ENCODE measurements around the gene SH3GL3.

Gene SH3GL3

DNA sequence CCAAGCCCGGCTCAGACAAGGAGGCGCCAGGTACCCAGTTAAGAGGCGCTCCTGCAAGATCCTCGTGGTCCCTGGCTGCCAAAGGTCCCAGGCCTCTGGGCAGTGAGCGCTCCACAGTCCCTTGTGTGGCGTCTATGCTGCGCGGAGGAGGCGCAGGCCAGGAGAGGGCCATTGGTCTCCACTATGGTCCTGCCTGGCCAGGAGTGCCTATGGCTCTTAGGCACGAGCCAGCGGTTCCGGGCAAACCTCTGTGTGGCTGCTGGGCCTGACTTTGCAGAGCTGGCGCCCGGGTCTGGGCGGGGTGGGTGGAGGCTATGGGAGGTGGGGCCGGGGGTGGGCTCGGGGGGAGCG is 206.1 kb downstream of the SH3GL3 start:
- no peak; the same call in 2 of the 3 replicates for ATAC-seq
- TF ChIP-seq GLIS3 (CRISPR knock-in tag; IDR thresholded peaks at IDR 0.05) (no peak), ZNF565 (CRISPR knock-in tag; conservative IDR thresholded peaks at IDR 0.05; ENCODE audit: low read depth) (no peak), ZFP3 (CRISPR knock-in tag; IDR thresholded peaks at IDR 0.05) (no peak), BACH2 (CRISPR knock-in tag; IDR thresholded peaks at IDR 0.05; ENCODE audit: borderline replicate concordance) (no peak)
- TF ChIP-seq, protein P1, sequence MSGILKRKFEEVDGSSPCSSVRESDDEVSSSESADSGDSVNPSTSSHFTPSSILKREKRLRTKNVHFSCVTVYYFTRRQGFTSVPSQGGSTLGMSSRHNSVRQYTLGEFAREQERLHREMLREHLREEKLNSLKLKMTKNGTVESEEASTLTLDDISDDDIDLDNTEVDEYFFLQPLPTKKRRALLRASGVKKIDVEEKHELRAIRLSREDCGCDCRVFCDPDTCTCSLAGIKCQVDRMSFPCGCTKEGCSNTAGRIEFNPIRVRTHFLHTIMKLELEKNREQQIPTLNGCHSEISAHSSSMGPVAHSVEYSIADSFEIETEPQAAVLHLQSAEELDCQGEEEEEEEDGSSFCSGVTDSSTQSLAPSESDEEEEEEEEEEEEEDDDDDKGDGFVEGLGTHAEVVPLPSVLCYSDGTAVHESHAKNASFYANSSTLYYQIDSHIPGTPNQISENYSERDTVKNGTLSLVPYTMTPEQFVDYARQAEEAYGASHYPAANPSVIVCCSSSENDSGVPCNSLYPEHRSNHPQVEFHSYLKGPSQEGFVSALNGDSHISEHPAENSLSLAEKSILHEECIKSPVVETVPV (CRISPR knock-in tag; IDR thresholded peaks at IDR 0.05) = no peak

DNA sequence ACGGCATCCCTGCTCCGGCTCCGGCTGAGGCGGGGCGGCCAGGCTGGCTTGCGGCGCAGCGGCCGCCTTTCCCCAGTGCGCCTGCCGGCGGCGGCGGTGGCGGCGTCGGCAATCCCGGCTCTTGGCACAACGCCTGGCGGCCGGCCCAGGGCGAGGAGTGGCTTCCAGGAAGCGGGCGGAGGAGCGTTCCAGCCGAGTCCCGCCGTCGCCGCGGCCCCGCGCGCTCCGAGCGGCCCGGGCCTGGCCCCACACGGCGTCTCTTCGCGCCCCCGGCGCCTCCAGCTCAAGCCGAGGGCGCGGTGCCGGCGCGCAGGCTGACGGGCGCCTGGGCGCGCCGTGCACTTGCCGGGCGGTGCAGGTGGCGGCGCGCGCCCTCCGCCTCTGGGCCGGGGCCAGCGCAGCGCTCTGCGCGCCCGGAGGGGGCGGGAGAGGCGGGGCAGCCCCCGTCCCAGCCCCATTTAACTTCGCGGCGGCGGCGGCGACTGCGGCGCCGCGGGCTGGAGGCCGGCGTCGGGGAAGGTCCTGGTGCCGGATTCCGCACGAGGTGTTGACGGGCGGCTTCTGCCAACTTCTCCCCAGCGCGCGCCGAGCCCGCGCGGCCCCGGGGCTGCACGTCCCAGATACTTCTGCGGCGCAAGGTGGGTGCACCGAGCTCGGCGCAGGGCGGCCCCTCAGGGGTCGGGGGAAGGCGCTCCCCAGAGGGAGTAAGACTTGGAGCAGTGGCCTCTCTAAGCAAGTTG is 206.7 kb downstream of the SH3GL3 start, which contains the start of gene ADAMTSL3:
ADAMTSL3 (plus strand) TSS at position 485 of the 740 bp plus-strand sequence. CDS start 1,639 bp downstream, outside the sequence.
- TF ChIP-seq, protein P2, sequence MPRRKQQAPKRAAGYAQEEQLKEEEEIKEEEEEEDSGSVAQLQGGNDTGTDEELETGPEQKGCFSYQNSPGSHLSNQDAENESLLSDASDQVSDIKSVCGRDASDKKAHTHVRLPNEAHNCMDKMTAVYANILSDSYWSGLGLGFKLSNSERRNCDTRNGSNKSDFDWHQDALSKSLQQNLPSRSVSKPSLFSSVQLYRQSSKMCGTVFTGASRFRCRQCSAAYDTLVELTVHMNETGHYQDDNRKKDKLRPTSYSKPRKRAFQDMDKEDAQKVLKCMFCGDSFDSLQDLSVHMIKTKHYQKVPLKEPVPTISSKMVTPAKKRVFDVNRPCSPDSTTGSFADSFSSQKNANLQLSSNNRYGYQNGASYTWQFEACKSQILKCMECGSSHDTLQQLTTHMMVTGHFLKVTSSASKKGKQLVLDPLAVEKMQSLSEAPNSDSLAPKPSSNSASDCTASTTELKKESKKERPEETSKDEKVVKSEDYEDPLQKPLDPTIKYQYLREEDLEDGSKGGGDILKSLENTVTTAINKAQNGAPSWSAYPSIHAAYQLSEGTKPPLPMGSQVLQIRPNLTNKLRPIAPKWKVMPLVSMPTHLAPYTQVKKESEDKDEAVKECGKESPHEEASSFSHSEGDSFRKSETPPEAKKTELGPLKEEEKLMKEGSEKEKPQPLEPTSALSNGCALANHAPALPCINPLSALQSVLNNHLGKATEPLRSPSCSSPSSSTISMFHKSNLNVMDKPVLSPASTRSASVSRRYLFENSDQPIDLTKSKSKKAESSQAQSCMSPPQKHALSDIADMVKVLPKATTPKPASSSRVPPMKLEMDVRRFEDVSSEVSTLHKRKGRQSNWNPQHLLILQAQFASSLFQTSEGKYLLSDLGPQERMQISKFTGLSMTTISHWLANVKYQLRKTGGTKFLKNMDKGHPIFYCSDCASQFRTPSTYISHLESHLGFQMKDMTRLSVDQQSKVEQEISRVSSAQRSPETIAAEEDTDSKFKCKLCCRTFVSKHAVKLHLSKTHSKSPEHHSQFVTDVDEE (CRISPR knock-in tag; IDR thresholded peaks at IDR 0.05) = no peak
- TF ChIP-seq, protein P1 (CRISPR knock-in tag; IDR thresholded peaks at IDR 0.05) = no peak
- TF ChIP-seq ZNF70 (CRISPR knock-in tag; IDR thresholded peaks at IDR 0.05) (no peak), OSR1 (CRISPR knock-in tag; IDR thresholded peaks at IDR 0.05) (no peak), PPARA (CRISPR knock-in tag; IDR thresholded peaks at IDR 0.05; ENCODE audit: borderline replicate concordance) (no peak), ZFP30 (CRISPR knock-in tag; IDR thresholded peaks at IDR 0.05) (no peak), GLIS3 (CRISPR knock-in tag; IDR thresholded peaks at IDR 0.05) (no peak), CSDC2 (CRISPR knock-in tag; IDR thresholded peaks at IDR 0.05) (no peak), TCF4 (CRISPR knock-in tag; IDR thresholded peaks at IDR 0.05; ENCODE audit: borderline replicate concordance) (no peak), ZNF565 (CRISPR knock-in tag; conservative IDR thresholded peaks at IDR 0.05; ENCODE audit: low read depth) (no peak)
- ATAC-seq = peak; percentile 74

DNA sequence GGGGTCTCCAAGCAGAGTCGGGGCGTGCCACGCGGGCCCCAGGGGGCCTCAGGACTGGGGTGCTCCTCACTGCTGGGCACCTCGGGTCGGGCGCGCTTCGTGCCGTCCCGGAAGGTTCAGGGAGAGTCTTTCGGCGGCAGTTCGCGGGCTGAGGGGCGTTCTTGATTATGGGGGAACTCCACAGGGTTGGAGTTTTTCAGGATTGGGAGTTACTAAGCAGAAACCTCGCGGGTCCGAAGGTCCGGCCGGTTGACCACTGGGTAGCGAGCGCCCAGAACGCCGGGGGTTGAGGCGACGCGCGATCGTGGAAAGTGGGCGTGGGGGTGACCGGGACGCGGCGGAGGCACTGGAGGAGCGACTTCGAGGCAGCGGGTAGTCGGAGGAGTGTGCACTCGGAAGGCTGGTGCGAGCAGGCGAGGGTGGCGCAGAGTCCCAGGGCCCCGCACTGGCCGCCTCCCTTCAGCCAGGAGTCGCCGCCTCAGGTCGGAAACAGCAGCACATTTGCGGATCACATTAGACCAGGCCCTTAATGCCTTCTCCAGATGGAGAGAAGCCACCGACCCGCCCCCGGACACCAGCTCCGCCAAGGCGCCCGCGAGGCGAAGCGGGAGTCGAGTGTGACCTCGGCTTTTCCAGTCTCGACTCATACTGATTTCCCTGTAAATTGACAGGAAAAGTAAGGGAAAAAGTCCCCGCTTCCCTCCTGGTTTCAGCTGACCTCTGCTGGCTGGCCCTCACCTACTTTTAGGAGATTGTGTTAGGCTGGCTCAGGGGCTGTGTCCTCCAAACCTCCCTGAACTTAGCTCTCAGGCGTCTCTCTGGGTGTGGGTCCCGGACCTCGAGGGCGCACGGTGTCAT is 207.5 kb downstream of the SH3GL3 start:
- TF ChIP-seq ARNTL (CRISPR knock-in tag; IDR thresholded peaks at IDR 0.05; ENCODE audit: borderline replicate concordance, low read depth) = no peak
- no peak for ATAC-seq

DNA sequence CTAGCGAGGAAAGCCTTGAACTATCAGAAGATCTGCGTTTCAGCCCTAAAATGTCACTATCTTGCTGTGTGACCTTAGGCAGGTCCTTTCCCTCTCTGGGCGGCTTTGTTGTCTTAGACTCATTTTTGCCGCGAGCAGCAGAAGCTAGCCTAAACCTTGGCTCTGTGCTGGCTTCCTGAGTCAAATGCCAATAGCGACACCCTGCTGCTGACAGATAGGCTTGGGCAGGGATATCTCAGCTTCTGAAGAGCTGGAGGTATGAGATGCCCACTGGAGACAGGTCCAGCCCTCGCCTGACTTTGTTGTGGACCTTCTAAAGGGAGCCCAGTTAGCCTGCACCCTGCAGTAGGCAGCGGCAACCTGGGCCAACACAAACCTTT is 208.1 kb downstream of the SH3GL3 start:
- no peak for ATAC-seq
- TF ChIP-seq, protein P3, sequence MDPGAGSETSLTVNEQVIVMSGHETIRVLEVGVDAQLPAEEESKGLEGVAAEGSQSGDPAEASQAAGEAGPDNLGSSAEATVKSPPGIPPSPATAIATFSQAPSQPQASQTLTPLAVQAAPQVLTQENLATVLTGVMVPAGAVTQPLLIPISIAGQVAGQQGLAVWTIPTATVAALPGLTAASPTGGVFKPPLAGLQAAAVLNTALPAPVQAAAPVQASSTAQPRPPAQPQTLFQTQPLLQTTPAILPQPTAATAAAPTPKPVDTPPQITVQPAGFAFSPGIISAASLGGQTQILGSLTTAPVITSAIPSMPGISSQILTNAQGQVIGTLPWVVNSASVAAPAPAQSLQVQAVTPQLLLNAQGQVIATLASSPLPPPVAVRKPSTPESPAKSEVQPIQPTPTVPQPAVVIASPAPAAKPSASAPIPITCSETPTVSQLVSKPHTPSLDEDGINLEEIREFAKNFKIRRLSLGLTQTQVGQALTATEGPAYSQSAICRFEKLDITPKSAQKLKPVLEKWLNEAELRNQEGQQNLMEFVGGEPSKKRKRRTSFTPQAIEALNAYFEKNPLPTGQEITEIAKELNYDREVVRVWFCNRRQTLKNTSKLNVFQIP (CRISPR knock-in tag; IDR thresholded peaks at IDR 0.05; ENCODE audit: borderline replicate concordance, low read depth) = no peak

DNA sequence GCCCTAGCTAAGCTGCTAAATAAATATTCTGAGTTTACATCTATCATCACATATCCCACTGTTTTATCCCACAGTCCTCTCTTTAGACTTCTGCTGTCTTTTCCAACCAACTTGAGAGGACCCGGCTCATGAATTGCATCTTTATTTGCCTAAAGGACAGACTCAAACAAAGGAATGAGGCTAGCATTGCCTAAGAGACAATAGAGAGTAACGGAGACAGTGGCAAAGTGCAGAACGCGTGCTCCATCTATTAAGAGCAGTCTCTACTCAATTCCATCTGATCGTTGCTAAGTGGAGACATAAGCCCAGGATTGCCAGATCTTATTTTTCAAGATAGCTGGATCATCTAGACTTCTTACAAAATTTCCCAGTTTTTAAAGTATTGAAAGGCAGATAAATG is 209.1 kb downstream of the SH3GL3 start:
- ATAC-seq = no peak
- TF ChIP-seq ESRRG (CRISPR knock-in tag; IDR thresholded peaks at IDR 0.05) (no peak), PPARA (CRISPR knock-in tag; IDR thresholded peaks at IDR 0.05; ENCODE audit: borderline replicate concordance) (no peak), ARNTL (CRISPR knock-in tag; IDR thresholded peaks at IDR 0.05; ENCODE audit: borderline replicate concordance, low read depth) (no peak), ISL1 (CRISPR knock-in tag; IDR thresholded peaks at IDR 0.05) (no peak), ZFP30 (CRISPR knock-in tag; IDR thresholded peaks at IDR 0.05) (no peak), SNAI2 (CRISPR knock-in tag; IDR thresholded peaks at IDR 0.05) (no peak), ZNF70 (CRISPR knock-in tag; IDR thresholded peaks at IDR 0.05) (no peak)
- TF ChIP-seq, protein P4, sequence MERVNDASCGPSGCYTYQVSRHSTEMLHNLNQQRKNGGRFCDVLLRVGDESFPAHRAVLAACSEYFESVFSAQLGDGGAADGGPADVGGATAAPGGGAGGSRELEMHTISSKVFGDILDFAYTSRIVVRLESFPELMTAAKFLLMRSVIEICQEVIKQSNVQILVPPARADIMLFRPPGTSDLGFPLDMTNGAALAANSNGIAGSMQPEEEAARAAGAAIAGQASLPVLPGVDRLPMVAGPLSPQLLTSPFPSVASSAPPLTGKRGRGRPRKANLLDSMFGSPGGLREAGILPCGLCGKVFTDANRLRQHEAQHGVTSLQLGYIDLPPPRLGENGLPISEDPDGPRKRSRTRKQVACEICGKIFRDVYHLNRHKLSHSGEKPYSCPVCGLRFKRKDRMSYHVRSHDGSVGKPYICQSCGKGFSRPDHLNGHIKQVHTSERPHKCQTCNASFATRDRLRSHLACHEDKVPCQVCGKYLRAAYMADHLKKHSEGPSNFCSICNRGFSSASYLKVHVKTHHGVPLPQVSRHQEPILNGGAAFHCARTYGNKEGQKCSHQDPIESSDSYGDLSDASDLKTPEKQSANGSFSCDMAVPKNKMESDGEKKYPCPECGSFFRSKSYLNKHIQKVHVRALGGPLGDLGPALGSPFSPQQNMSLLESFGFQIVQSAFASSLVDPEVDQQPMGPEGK (CRISPR knock-in tag; IDR thresholded peaks at IDR 0.05; ENCODE audit: borderline replicate concordance) = no peak
- TF ChIP-seq, protein P1 (CRISPR knock-in tag; IDR thresholded peaks at IDR 0.05) = no peak
- TF ChIP-seq, protein P3 (CRISPR knock-in tag; IDR thresholded peaks at IDR 0.05; ENCODE audit: borderline replicate concordance, low read depth) = no peak
